ENCODE data around the gene ACTA1. TPM values are rescaled to one million over a fixed set of nuclear protein-coding genes. Genes with fewer than 3 reads are reported as not detected.

The ACTA1 gene
- total and polyA plus RNA-seq, 9 of the 15 experiments (the other 6 are each of a cell fraction or from before 2014, with no cell fraction given) = 0.07 to 0.36 TPM; not detected in 7

DNA sequence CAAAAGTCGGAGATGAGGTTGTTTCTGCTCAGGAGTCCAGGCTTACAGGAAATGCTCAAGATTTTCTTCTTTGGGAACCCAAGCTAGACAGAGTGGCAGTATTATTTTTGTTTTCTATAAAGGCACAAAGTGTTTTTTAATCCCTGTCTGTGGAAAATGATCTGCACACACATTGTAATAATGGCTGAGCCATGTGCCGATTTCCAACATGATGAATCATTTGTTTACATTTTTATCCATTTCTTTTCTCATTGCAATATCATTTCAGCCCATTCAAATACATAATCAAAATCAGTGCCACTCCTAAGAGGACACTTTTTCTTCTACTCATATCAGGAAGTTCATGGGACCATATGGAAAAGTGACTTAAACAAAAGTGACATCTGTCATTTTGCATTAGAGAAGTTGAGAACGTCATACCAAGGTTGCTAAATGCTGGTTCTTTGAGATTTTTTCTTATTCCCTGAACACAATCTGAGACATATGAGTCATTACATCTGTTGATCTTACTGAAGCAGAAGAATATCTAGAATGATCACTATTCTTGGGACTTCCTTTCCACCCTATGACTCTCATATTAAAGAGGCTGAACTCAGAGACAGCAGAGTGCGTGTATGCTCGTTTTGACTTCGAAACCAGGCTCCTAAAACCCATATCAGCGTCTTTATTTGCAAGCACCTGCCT is 44.9 kb downstream of the ACTA1 start:
- no peak for FAIRE-seq
- no peak overlapping the region for H3K4me2 ChIP-seq (ENCODE audit: insufficient read depth, low read length)
- POLR2A ChIA-PET = interaction anchor here (2.0 kb wide), 1 partner anchor 9 kb away, joined by 5 read pairs; no protein-coding TSS in a partner anchor
- H3K9me1 ChIP-seq (ENCODE audit: control insufficient read depth, insufficient read depth, low read length) = no peaks in the 10 kb centered on the region
- no peaks in the 10 kb centered on the region for H3K9me3 ChIP-seq (replicated peaks; ENCODE audit: control insufficient read depth, insufficient read depth, low read depth, low read length)
- no peaks in the 10 kb centered on the region for H3K36me3 ChIP-seq (ENCODE audit: control insufficient read depth, insufficient read depth, low read length)
- no peaks in the 10 kb centered on the region for H3K79me2 ChIP-seq (ENCODE audit: control insufficient read depth, insufficient read depth, low read length)
- under 1% methylated on average over 7 of the region's 7 CpGs for WGBS (ENCODE audit: insufficient coverage, low coverage, missing lambda C conversion rate)
- H3K27me3 ChIP-seq (ENCODE audit: control insufficient read depth in 2 of 2, insufficient read depth in 2 of 2, low read length in 2 of 2) = peaks cover 55 to 72% of the 10 kb centered on the region in 2 experiments
- no peak overlapping the region for H3K9ac ChIP-seq (ENCODE audit: insufficient read depth in 1 of 2, low read depth in 2 of 2, low read length in 2 of 2)
- no peak for ATAC-seq
- in situ Hi-C loops (cut with MboI) (no loop called here), intact Hi-C loops (cut with micrococcal nuclease) (no loop called here)
- no peak overlapping the region for H3K27ac ChIP-seq (ENCODE audit: extremely low read depth, low read depth, low read length)
- no peaks in the 10 kb centered on the region; a peak in 1 of 5 replicates for H3K4me1 ChIP-seq (replicated peaks in 1 of 2; ENCODE audit: control insufficient read depth in 2 of 2, insufficient read depth in 2 of 2, low read length in 2 of 2)
- no peak for TF ChIP-seq ZNF143 (CRISPR knock-in tag; IDR thresholded peaks at IDR 0.05)
- TF ChIP-seq KDM1A (IDR thresholded peaks at IDR 0.05) = 0 out of 4 replicates have a peak, but pooled peaks of 1 of the 2 experiments have one; percentile 15
- TF ChIP-seq, protein P1, sequence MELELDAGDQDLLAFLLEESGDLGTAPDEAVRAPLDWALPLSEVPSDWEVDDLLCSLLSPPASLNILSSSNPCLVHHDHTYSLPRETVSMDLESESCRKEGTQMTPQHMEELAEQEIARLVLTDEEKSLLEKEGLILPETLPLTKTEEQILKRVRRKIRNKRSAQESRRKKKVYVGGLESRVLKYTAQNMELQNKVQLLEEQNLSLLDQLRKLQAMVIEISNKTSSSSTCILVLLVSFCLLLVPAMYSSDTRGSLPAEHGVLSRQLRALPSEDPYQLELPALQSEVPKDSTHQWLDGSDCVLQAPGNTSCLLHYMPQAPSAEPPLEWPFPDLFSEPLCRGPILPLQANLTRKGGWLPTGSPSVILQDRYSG (tag; conservative IDR thresholded peaks at IDR 0.05; ENCODE audit: low read depth) = no peak
- no TSS peak for BruUV-seq (replicated peaks)
- CTCF ChIA-PET (ENCODE audit: low intra/inter-chr PET ratio) = no interaction called here
- DNase-seq (ENCODE audit: extremely low read depth in 1 of 4, low spot score in 3 of 4) = no peak
- H4K20me1 ChIP-seq (replicated peaks; ENCODE audit: control insufficient read depth, insufficient read depth, low read length) = no peaks in the 10 kb centered on the region; the same call in 1 of the 2 replicates
- H2AFZ ChIP-seq (ENCODE audit: low read depth, low read length) = no peak overlapping the region
- no peak overlapping the region for H3K4me3 ChIP-seq

Data from K562 (cell line).